HG03095 (cell line): ENCODE data around the gene KRT4.
"Not testable (repeated sequence)": the region's sequence is repeated elsewhere in the genome, so short reads cannot be mapped to it uniquely, and the experiment has no call there.

ENCODE experiments used
- ATAC-seq: cut with Tn5 transposase; IDR thresholded peaks from one replicate; pipeline ENCODE4 v1.9.1; 2021; ENCODE audit warnings: moderate library complexity; ENCODE audit not compliant: unreplicated experiment

Gene KRT4

DNA sequence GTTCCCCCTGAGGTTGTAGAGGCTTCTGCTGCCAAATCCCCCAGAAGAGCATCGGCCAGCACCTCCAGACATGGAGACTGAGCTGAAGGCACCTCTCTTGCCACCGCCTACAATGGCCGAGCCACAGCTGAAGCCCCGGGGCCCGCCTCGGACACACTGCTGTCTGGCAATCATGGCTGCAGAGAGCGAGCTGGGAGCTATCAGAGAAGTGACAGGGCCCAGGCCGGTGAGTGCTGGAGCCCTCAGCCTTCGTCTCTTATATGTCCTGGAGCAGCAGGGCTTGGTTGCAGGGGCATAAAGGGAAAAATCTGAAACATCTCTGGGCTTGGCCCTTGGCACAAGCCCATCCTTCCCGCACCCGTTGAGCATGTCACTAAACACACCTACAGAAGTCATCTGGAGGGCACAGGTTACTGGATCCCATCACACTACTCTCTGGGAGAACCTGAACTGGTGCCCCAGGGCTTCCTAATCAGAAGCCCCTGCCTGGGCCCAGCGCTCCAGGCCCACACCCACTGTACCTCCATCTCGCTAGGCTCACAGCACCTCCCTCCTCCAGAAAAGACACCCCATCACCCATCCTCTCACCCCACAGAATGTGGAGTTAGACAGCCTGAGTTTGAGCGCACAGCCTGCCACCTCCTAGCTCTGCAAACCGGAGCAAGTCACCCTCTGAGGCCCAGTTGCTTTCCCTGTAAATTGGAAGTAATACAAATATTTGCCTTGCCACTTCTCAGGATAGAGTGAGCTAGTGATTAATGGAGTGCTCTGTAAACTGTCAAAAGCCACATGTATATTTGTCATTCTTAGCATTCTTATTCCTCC lies at the start of gene KRT4:
TSS of gene KRT4 (minus strand) at position 232 of the 825 bp plus-strand sequence. CDS start at position 174, 58 bp downstream.
- ATAC-seq, result no peak

DNA sequence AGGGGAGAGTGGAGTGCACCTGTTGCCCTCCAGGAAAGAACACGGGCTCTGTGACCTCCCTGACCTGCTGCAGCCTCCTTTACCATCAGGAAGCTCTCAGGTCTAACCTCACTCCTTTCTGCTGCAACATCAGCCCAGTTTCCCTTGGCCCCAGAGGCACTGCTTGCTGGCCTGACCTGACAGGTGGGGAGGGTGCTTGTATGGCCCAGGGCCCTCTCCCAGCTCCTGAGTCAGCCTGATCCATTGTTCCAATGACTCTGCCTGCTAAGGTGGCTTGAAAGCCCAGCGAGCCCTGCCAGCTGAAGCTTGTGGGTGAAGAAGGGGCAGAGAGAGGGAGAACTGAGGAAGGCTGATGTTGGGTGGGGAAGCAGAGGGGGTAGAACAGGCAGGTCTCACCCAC lies 48.1 kb upstream of the KRT4 start:
- ATAC-seq, result no peak

DNA sequence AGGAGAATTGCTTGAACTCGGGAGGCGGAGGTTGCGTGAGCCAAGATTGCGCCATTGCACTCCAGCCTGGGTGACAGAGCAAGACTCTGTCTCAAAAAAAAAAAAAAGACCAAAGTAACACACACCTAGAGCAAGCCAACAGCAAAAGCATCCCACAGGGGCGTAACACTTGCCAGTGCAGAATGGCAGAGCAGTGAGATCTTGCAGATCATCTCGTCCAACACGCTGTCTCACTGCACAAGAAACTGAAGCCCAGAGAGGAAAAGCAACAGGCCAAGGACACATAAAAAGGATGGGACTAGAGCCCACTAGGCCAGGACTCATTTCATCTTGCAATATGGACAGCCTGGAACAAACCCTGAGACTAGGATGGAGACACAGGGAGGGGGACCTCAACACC lies 47.6 kb upstream of the KRT4 start:
- ATAC-seq, result no peak

DNA sequence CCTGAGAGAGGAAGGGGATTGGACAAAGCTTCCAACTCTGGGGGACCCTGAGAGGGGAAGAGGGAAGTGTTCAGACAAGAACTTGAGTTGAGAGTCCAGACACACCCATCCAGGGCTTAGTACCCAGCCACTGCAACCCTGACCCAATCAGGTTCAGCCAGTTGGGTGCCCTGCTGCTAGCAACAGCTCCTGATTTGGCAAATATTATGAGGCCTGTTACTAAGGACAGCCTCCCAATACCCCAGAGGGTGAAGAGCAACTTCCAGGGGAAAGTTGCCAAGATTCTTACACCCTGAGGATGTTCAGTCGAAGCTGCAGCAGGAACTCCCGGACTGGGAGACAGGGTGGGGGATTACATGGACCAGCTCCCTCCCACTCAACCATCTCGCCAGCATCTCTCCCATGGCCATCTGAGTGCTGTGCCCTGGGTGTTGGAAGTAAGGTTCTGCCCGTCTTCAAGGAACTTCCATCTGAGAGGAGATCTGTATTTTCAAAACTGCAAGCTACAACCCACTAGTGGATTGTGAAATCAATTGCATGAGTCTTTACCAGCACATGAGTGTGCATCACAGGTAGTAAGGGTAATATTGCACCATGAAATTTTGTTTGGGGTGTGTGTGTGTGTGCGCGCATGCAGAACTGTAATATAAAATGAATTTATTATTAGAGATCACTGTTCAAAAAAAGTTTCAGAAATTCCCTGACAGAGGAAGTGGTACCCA lies 46.3 kb upstream of the KRT4 start:
- ATAC-seq, result no peak

DNA sequence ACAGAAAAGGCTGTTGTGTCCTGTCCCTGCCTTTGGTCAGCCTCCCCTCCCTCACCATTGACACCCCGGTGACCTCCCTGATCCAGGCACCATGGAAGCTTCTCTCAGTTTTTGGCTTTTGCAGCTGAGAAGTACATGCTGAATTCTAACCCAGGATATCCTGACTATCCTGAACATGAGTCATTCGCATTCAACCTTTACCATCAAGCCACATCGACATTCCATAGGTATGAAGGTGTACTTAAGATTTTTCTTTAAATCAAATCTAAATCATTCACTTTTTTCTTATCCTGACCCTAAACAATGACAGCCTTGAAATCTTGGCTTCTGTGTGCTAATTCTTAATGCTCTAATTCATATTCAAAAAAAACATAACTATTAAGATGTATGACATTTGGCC lies 43.6 kb upstream of the KRT4 start:
- no peak for ATAC-seq

DNA sequence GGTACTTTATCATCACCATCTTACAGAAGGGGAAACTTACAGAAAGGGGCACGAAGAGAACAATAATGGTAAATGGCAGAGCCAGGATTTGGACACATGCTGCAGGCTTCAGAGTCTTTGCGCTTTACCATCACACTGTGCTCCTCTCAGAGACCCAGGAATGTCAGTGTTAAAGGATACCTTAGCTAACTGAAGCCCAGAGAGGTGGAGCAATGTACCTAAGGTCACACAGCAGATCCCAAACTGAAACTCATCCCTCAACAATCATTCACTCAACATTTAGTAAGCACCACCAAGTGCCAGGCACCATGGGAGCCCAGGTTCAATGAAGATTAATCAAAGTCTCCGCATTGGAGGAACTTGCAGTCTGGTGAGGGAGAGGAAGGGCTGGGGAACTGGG lies 42.9 kb upstream of the KRT4 start:
- no peak for ATAC-seq

DNA sequence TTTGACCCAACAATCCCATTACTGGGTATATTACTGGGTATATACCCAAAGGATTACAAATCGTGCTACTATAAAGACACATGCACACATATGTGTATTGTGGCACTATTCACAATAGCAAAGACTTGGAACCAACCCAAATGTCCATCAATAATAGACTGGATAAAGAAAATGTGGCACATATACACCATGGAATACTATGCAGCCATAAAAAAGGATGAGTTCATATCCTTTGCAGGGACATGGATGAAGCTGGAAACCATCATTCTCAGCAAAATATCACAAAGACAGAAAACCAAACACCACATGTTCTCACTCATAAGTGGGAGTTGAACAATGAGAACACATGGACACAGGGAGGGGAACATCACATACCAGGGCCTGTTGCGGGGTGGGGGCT lies 42.2 kb upstream of the KRT4 start:
- ATAC-seq, result not testable (repeated sequence)

DNA sequence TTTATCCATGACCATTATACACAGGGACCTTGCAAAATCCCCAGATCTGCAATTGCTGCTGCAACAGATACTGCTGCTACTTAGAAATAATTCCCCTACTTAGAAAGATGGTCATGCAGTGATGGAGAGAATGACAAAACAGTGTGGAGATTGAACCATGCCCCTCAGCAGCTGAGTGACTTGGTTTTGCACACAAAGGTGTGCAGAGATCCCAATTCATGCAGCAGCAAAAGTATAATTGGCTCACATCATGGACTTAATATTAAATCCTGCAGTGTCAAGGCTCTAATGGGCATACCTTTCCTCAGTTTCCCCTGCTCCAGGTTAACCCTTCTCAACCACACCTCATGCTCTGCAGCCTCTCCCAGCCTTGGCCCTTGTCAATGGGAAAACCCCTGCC lies 37.9 kb upstream of the KRT4 start:
- ATAC-seq, result no peak

DNA sequence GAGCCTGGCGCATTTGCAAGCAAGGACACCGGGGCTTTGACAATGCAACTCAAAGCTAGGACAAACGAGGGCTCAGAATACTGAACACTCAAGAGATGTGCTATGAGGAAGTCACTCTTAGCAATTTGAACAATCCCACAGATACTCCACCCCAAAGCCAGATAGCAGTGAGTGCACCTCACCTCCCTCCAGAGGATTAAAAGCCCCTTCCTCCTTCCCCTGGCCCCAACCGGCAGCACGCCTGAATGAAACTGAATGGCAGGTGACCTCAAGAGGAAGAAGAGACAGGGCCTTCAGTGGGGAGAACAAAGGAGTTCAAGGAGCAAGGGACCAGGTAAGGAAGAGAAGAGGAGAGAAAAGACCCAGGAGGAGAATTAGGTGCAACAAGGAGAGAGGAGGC lies 36.8 kb upstream of the KRT4 start:
- no peak for ATAC-seq

DNA sequence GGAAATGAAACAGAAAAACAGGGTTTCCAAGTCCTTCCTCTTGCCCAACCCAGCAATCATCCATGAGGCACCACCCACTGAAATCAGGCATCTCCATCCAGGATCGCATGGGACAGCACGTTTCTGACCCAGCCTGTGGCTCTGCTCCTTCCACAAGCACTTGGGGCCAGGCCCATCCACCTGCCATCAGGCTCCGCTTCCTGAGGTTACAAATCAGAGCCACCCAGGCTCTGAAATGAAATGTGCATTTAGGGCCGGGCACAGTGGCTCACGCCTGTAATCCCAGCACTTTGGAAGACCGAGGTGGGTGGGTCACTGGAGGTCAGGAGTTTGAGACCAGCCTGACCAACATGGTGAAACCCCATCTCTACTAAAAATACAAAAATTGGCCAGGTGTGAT lies 35.6 kb upstream of the KRT4 start:
- no peak for ATAC-seq

DNA sequence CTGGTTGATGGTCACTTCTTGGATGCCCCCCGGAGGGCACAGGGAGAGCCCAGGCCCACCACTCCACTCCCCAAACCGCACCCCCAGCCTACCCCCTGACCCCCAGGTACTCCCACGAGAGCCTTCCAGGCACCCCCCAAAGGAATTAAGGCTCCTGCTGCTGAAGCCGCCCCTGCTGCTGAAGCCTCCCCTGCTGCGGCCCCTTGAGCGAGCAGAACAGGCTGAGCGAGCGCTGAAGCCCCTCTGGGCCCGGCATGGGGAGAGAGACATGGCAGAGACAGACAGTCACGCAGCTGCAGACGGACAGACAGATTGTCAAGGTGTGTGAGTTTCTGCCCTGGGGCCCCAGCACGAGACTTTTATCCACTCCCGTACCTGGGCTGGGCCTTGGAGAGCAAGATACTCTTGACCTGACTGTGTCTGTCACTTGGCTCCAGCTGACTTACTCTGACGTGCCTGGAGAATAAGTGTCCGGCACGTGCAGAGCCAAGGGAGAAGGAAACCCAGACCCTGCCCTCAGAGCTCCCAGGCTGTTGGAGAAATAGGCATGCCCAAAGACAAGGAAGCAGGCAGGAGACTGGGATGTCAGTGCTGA lies 34.8 kb upstream of the KRT4 start, which contains the start of gene KRT78:
TSS of gene KRT78 (minus strand) at position 334 of the 595 bp plus-strand sequence. CDS start at position 270, 64 bp downstream.
- no peak for ATAC-seq

DNA sequence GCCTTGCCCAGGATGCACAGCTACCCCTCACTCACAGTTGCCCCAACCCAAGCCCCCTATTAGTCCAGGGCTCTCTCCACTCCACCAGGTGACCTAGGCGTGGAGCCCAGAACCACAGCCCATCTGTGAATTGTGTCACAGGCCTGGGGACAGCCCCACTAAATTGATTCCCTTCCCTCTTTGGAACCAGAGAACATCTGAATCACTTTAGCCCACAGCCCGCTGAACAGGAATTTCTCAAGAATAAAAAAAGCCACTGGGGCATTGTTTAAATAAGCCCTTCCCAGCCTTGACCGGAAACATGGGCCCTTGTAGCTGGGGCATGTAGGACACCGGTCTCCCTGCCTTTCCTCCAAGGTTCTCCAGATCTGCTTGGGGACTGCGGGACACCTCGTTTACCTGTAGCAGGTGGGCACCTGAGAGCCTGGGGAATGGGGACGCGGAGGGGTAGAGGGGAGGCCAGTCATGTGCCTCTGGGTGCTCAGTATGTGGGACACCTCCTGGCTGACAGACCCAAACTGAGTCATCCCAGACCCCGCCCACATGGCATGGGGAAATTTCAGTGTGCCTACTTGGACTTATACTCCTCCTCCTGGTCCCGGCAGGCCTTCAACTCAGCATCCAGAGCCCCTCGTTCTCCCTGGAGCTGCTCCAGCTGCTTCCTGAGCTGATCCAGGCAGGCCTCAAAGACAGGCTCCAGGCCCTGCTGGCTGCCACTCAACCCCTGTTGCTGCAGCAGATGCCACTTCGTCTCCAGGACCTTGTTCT lies 33.6 kb upstream of the KRT4 start:
- no peak for ATAC-seq

DNA sequence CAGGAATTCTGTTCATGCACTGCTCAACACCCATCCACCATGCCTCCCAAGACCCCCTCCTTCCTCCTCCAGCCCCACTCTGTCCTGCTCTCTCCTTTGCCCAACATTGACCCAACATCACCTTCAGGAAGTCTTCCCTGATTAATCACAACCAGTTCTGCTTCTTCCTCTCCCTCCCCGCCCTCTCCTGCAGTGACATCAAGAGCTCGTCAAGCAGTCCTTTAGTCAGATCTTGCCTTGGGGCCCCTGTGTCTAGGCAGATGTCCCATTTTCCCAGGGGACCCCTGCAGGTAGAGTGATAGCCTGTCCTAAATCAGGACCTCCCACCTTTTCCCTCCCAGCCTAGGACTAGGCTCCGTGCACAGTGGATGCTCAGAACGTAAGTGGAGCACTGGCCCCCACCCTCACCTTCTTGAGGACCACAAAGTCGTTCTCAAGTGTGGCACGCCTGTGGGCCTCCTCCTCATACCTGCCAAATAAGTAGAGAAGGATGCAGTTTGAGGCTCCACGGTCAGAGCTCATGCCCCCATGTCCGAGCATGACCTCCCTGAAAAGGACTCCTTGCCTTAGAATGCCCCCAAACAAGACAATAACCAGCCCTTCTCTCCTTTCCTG lies 32.5 kb upstream of the KRT4 start:
- no peak for ATAC-seq

DNA sequence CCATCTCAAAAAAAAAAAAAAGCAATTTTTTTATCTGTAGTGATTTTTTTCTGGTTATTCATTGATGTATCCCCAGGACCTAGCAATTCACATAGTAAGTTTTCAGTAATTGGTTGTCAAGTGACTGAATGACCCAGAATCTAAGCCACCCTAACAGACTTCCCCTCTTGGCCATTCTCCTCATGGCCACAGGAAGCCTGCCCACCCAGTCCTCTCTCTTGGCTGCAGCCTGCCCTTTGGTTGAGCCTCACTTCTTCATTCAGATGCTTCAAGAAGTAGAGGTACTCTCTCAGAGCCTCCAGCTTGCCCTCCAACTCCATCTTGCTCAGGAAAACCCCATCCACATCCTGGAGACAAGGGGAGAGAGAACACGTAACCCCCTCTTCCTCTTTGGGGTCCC lies 32.0 kb upstream of the KRT4 start:
- no peak for ATAC-seq

DNA sequence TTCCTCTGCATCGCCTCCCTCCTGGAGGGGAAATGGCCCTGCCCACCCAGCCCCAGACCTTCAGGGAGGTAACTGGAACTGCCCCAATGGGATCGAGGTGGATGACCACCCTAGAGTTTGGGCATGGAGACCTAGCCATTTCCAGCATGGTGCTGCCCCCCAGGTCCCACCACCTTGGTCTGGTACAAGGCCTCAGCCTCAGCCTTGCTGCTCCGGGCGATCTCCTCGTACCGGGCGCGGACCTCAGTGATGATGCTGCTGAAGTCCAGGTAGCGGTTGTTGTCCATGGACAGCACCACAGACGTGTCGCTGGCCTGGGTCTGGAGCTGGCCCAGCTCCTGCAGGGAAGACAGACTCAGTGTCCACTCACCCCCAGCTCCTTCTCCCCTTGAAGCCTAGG lies 30.5 kb upstream of the KRT4 start:
- ATAC-seq, result no peak

DNA sequence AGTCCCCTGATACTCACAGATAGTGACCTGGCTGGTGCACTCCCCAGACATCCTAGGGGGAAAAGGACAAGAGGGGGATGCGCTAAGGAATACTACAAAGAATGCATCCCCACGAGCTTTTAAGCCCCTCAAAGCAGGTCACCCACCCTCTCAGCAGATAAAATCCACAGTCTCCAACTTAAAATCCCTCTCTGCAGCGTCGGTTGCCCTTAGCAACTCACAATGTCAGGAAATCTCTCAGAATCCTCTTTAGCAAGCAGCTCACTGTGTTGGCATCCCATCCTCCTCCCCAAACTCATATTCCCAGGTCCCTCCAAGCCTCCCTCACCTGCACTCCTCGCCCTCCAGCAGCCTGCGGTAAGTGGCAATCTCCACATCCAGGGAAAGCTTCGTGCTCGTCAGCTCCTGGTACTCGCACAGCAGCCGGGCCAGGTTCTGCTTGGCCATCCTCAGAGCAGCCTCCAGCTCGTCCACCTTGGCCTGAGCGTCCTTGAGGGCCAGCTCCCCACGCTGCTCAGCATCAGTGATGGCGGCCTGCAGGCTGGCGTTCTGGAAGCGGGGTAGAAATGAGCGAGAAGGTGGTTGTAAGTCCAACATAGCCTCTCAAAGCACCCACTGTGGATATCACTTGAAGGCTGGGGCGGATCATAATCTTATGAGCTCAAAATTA lies 25.7 kb upstream of the KRT4 start:
- no peak for ATAC-seq

DNA sequence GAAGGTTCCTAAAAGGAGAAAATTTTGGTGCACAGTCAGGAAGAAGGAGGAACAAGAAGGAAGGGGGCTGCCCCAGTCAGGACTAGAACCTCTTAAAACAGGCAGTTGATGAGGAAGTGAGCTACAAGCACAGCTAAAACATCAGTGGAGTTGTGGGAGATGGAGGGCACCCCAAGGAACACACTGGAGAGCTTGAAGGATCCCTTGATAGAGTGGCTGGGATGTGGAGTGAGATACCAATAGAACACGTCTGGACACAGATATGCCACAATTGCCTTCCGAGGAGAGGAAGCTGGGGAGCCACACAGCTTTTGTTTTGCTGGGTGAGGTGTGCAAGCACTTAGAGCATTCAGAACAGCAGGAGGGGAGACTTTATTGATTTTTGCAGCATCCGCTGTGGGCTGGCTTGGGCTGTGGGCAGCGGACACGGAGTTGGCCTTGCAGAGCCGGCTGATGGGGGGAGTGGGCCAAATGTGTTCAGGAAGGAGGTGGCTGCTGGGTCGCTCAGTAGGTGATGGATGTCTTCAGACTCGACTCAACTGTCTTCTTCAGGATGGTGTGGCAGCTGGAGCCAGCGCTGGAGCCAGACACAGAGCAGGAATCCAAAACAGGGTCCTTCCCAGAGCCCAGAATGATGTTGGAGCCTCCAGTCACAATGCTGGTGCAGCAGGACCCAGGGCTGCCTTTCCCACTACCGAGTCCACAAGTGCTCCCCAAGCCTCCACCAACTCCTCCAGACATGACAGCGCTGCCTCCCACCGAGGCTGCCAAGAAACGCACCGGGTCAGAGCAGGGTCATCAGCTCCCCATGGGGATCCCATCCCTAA lies 24.9 kb upstream of the KRT4 start:
- no peak for ATAC-seq

DNA sequence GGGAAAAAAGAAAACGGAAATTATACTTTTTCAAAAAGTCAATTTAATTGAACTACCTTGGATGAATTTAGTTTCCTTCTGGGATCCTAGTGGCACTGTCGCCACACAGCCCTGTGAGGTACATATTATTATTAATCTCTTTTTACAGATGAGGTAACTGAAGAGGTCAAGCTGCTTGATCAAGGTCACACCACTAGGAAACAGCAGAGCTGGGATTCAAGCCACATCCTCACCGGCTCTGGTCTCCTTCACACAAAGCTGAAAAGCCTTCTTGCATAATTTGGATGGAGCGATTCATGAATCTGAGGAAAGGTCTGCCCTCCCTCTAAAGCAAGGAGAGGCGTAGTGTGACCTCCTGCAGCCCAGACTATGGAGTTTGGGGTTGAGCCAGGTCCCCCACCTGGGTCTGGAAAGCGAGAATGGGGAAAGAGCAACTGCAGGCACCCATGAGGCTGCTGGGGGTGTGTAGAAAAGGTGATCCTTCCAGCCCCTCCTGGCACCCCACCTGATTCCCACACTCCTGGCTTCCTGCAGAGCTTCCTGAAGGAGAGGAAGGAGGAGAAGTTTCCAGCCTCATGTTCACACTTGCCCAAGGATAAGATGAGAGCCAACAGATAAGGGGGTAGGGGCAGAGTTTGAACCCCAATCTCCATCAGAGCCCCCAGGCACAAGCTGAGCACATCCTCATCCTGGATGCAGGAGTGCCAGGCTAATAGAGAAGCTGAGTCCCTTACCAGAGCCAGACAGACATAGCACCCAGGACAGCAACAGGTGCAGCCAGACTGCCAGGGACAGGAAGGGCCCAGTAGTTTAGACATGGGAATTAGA lies 24.1 kb upstream of the KRT4 start:
- no peak for ATAC-seq

DNA sequence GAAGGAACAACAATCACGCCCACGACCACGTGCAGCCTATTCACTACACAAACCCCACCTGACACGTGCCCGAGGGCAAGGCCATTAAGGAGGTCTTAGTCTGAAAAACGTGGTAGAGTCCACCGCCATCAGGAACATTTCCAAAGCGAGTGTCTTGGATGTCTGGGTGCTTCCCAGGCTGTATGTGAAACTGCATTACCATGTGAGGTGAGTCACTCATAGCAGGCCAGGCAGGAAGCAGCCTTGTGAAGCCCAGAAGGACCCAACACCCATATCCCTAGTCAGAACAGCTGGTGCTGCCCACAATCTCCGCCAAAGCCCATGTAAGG lies 23.5 kb upstream of the KRT4 start:
- no peak for ATAC-seq
